Measurements from ENCODE around the gene EZH2. TPM values are rescaled to one million over a fixed set of nuclear protein-coding genes. Genes with fewer than 3 reads are reported as not detected.
A peak's percentile ranks its signal among the peaks of the same experiment; 100 is the strongest.

The EZH2 gene
- total and polyA plus RNA-seq, 2 donors (not counting 1 experiment from before 2014, with no cell fraction given): 7.1 to 10.1 TPM

DNA sequence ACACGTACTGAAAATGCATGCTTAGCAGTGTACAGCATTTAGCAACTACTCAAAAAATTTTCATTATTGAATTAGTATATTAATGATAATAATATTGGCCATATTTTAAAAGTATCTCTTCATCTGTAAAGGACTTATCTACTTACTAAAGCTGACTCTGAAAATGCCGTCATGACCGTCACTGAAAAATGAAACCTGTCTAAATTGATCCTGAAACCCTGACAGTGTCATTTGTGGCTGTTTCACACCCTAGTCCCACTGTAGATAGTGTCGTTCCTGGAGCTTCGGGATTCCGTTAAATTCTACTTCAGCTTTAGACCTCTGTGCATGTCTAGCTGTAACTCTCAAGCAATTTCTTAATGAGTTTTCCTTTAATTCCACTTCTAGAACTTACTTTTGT lies 35.8 kb upstream of the EZH2 start:
- Histone ChIP-seq H3K9me3 (ENCODE audit: control insufficient read depth, insufficient read depth, low read depth, low read length) (no peaks in the 10 kb centered on the region), H3K4me3 (replicated peaks in 1 of 4; ENCODE audit: control extremely low read depth in 1 of 4, insufficient read depth in 1 of 4, low read depth in 3 of 4, low read length in 4 of 4) (no peak overlapping the region), H3K9ac (ENCODE audit: insufficient read depth, low read length) (no peak overlapping the region), H3K27me3 (ENCODE audit: control insufficient read depth, insufficient read depth, low read length) (no peaks in the 10 kb centered on the region), H3K27ac (ENCODE audit: insufficient read depth, low read length) (no peak overlapping the region), H4K20me1 (ENCODE audit: control insufficient read depth, extremely low read depth, insufficient read depth, low read length) (no peaks in the 10 kb centered on the region), H3K4me1 (ENCODE audit: control insufficient read depth, extremely low read depth, insufficient read depth, low read length) (no peaks in the 10 kb centered on the region), H2AFZ (ENCODE audit: low read length) (no peak overlapping the region), H3K4me2 (ENCODE audit: extremely low read depth, insufficient read depth, low read length) (no peak overlapping the region), H3K79me2 (ENCODE audit: control insufficient read depth, insufficient read depth, low read length) (no peaks in the 10 kb centered on the region), H3K36me3 (ENCODE audit: control insufficient read depth, insufficient read depth, low read length) (no peaks in the 10 kb centered on the region)
- DNase-seq (ENCODE audit: low read depth in 2 of 2): no peak
- TF ChIP-seq, protein P1, sequence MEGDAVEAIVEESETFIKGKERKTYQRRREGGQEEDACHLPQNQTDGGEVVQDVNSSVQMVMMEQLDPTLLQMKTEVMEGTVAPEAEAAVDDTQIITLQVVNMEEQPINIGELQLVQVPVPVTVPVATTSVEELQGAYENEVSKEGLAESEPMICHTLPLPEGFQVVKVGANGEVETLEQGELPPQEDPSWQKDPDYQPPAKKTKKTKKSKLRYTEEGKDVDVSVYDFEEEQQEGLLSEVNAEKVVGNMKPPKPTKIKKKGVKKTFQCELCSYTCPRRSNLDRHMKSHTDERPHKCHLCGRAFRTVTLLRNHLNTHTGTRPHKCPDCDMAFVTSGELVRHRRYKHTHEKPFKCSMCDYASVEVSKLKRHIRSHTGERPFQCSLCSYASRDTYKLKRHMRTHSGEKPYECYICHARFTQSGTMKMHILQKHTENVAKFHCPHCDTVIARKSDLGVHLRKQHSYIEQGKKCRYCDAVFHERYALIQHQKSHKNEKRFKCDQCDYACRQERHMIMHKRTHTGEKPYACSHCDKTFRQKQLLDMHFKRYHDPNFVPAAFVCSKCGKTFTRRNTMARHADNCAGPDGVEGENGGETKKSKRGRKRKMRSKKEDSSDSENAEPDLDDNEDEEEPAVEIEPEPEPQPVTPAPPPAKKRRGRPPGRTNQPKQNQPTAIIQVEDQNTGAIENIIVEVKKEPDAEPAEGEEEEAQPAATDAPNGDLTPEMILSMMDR (conservative IDR thresholded peaks at IDR 0.05 in 1 of 2, IDR thresholded peaks at IDR 0.05 in 1 of 2; ENCODE audit: low read depth in 1 of 2, low read length in 2 of 2): no peak
- no peak for TF ChIP-seq EZH2 (IDR thresholded peaks at IDR 0.05; ENCODE audit: low read length, missing control alignments)

DNA sequence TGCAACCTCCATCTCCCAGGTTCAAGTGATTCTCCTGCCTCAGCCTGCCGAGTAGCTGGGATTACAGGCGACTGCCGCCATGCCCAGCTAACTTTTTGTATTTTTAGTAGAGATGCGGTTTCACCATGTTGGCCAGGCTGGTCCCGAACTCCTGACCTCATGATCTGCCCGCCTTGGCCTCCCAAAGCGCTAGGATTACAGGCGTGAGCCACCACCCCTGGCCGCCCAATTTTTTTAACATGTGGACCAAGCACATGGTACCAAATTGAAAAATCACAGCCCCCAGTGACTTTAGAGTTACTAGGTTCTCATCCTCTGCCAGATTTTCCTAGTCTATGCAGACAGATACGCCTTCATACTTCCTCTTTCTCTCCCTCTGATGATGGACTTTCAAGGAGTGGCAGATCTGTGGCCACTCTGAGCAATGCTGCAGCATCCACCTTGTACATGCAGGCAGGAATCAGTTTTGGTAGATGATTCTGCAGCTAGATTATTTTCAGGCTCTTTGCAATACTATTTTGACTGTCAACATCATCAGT lies 34.0 kb upstream of the EZH2 start:
- Histone ChIP-seq H3K4me2 (ENCODE audit: extremely low read depth, insufficient read depth, low read length) (no peak overlapping the region), H3K9ac (ENCODE audit: insufficient read depth, low read length) (no peak overlapping the region), H3K4me3 (replicated peaks in 1 of 4; ENCODE audit: control extremely low read depth in 1 of 4, insufficient read depth in 1 of 4, low read depth in 3 of 4, low read length in 4 of 4) (no peak overlapping the region), H2AFZ (ENCODE audit: low read length) (no peak overlapping the region), H3K4me1 (ENCODE audit: control insufficient read depth, extremely low read depth, insufficient read depth, low read length) (no peaks in the 10 kb centered on the region), H3K79me2 (ENCODE audit: control insufficient read depth, insufficient read depth, low read length) (no peaks in the 10 kb centered on the region), H3K27ac (ENCODE audit: insufficient read depth, low read length) (no peak overlapping the region), H3K36me3 (ENCODE audit: control insufficient read depth, insufficient read depth, low read length) (no peaks in the 10 kb centered on the region), H3K9me3 (ENCODE audit: control insufficient read depth, insufficient read depth, low read depth, low read length) (no peaks in the 10 kb centered on the region), H4K20me1 (ENCODE audit: control insufficient read depth, extremely low read depth, insufficient read depth, low read length) (no peaks in the 10 kb centered on the region), H3K27me3 (ENCODE audit: control insufficient read depth, insufficient read depth, low read length) (no peaks in the 10 kb centered on the region)
- no peak for TF ChIP-seq EZH2 (IDR thresholded peaks at IDR 0.05; ENCODE audit: low read length, missing control alignments)
- TF ChIP-seq, protein P1 (conservative IDR thresholded peaks at IDR 0.05 in 1 of 2, IDR thresholded peaks at IDR 0.05 in 1 of 2; ENCODE audit: low read depth in 1 of 2, low read length in 2 of 2): no peak
- no peak for DNase-seq (ENCODE audit: low read depth in 2 of 2)

DNA sequence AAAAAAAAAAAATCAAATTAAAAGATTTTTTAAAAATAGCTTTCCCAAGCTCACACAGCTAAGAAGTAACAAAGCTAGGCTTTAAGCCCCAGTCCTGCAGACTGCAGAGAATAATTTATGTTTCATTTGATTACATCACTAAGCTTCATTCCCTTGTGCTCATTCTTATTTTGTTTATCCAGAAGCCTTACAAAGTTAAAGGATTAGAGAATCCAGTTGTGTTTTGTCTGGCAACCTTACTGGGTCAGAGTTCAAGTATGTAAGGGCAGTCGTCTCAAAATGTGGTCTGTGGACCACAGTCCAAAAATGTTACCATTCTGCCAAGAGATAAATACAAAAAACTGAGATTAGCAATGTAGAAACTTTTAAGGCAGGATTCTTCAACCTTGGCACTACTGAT lies 32.1 kb upstream of the EZH2 start:
- no peak overlapping the region for H2AFZ ChIP-seq (ENCODE audit: low read length)
- no peaks in the 10 kb centered on the region for H4K20me1 ChIP-seq (ENCODE audit: control insufficient read depth, extremely low read depth, insufficient read depth, low read length)
- H3K9ac ChIP-seq (ENCODE audit: insufficient read depth, low read length): no peak overlapping the region
- no peaks in the 10 kb centered on the region for H3K4me1 ChIP-seq (ENCODE audit: control insufficient read depth, extremely low read depth, insufficient read depth, low read length)
- TF ChIP-seq, protein P1 (conservative IDR thresholded peaks at IDR 0.05 in 1 of 2, IDR thresholded peaks at IDR 0.05 in 1 of 2; ENCODE audit: low read depth in 1 of 2, low read length in 2 of 2): no peak
- TF ChIP-seq EZH2 (IDR thresholded peaks at IDR 0.05; ENCODE audit: low read length, missing control alignments): no peak
- H3K4me3 ChIP-seq (replicated peaks in 1 of 4; ENCODE audit: control extremely low read depth in 1 of 4, insufficient read depth in 1 of 4, low read depth in 3 of 4, low read length in 4 of 4): no peak overlapping the region
- no peaks in the 10 kb centered on the region for H3K9me3 ChIP-seq (ENCODE audit: control insufficient read depth, insufficient read depth, low read depth, low read length)
- no peaks in the 10 kb centered on the region for H3K27me3 ChIP-seq (ENCODE audit: control insufficient read depth, insufficient read depth, low read length)
- H3K27ac ChIP-seq (ENCODE audit: insufficient read depth, low read length): no peak overlapping the region
- no peaks in the 10 kb centered on the region for H3K79me2 ChIP-seq (ENCODE audit: control insufficient read depth, insufficient read depth, low read length)
- peak; percentile 91 to 93 for DNase-seq (ENCODE audit: low read depth in 2 of 2)
- no peak overlapping the region for H3K4me2 ChIP-seq (ENCODE audit: extremely low read depth, insufficient read depth, low read length)
- no peaks in the 10 kb centered on the region for H3K36me3 ChIP-seq (ENCODE audit: control insufficient read depth, insufficient read depth, low read length)
